Heart right ventricle (tissue), 16 donors: ENCODE measurements around the gene SH3TC1. TPM values are rescaled to one million over a fixed set of nuclear protein-coding genes. Genes with fewer than 3 reads are reported as not detected.

Source experiments
- ATAC-seq, 8 donors: fragments of 200-7000 bp; cut with Tn5 transposase; one replicate each; pipeline ENCODE4 v1.9.1; 2020; ENCODE audit warnings: mild to moderate bottlenecking in 8 of 8, moderate library complexity in 8 of 8, moderate number of reproducible peaks in 1 of 8
- DNase-seq, 2 donors: peaks; one replicate each; pipeline ENCODE4 v3.0.0-alpha.2; 2020
- H3K27ac ChIP-seq, 10 donors: fragments of 200-600 bp; sonication (generic) in 2 of 10; one replicate each; pipeline versions ENCODE4 v1.5.0 to v1.8.0; 2020 to 2022; ENCODE audit warnings: mild to moderate bottlenecking in 3 of 10
- H3K27me3 ChIP-seq, 7 donors: fragments of 200-600 bp; one replicate each; pipeline ENCODE4 v1.8.0; 2021 to 2022; ENCODE audit warnings: mild to moderate bottlenecking in 2 of 7
- H3K36me3 ChIP-seq, 9 donors: fragments of 200-600 bp; sonication (generic) in 1 of 9; one replicate each; pipeline versions ENCODE4 v1.5.0 to v1.8.0; 2020 to 2022; ENCODE audit warnings: mild to moderate bottlenecking in 2 of 9
- H3K4me1 ChIP-seq, 9 donors: fragments of 200-600 bp; sonication (generic) in 1 of 9; one replicate each; pipeline versions ENCODE4 v1.5.0 to v1.8.0; 2020 to 2022; ENCODE audit warnings: mild to moderate bottlenecking in 4 of 9
- H3K4me3 ChIP-seq, 10 donors: fragments of 200-600 bp; sonication (generic) in 2 of 10; one replicate each; pipeline versions ENCODE4 v1.5.0 to v1.8.0; 2020 to 2022; ENCODE audit warnings: mild to moderate bottlenecking in 7 of 10, moderate library complexity in 2 of 10
- H3K9me3 ChIP-seq, 11 donors: fragments of 200-600 bp in 10 of 11; sonication (generic) in 2 of 11; one replicate each; pipeline versions ENCODE4 v1.5.0 to v1.8.0; 2013 to 2022; ENCODE audit warnings: mild to moderate bottlenecking in 2 of 11, control low read depth in 1 of 11, moderate library complexity in 1 of 11
- CTCF ChIP-seq, 9 donors: fragments of 200-600 bp; sonication (generic) in 2 of 9; IDR thresholded peaks; one replicate each; pipeline versions ENCODE4 v1.5.0 to v1.8.0; 2021 to 2022; ENCODE audit warnings: antibody characterized with exemption in 9 of 9, mild to moderate bottlenecking in 5 of 9, moderate library complexity in 1 of 9
- WGBS, 2 donors: extraction: QIAGEN DNeasy Blood & Tissue Kit; methylation state at CpG; one replicate each; pipeline ENCODE4 v1.1.7; 2013; ENCODE audit warnings: inconsistent platforms in 1 of 2; 5-methylcytosine and 5-hydroxymethylcytosine counted together
- intact Hi-C, 10 donors: fragments of 100-400 bp; cut with DNase I; formaldehyde crosslinking; loops; one replicate each; pipeline versions ENCODE4 v1.11.1 to v1.14.2; 2022
- polyA plus RNA-seq, 2 donors: library from polyadenylated mRNA; stranded (reverse); fragments of 200-250 nt; gene quantifications; one replicate each; pipeline ENCODE4 v1.2.3, GENCODE V29; 2013
- total RNA-seq, 10 donors: library from RNA; stranded (reverse); fragmentation: NEBNext Ultra II Directional in 3 of 10; extraction: Animal tissue kit (Norgen Biotek cat#: 25700) in 3 of 10; gene quantifications; one replicate each; pipeline versions ENCODE4 v1.2.1 to v1.2.4, GENCODE V29; 2021 to 2023
- donor health status: Arrhythmogenic right ventricular cardiomyopathy.
- donor health status: ischemic (EF 13 %, LVEDD 7.1; RV severe dilation, severe dysfunction).
- donor health status: healthy with polysubstance abuse.
- donor health status: DM: no; HTN: yes; CAD: no.
- donor health status: DM: no; HTN: no; CAD: no.
- donor health status: ischemic (EF 25% LVEDD 6.9; RV normal size, moderate dysfunction).
- donor health status: ischemic (EF 25% LVEDD 5.7; RV mildly dilated, moderate dysfunction).
- donor health status: healthy.
- donor health status: DM: yes; HTN: yes; CAD: no.
- donor health status: Ischemic cardiomyopathy.
- donor health status: ischemic (EF 35%, LVEDD 5.7; RV mildly dilated, moderate dysfunction).
- donor health status: nonischemic (EF 11% LVEDD 7.7; RV severe dilation, severe dysfunction).
- donor health status: DM: yes; HTN: yes; CAD: no.
- donor health status: PGD.
- donor health status: ischemic (EF 29% LVEDD 5.4; RV normal size, mild dysfunction).
- donor health status: nonischemic (EF 23%, LVEDD 6.1; RV moderate dilation, normal function).

The SH3TC1 gene
- total and polyA plus RNA-seq, 12 donors, result 7.4 to 22.8 (median 11.2) TPM

- Histone ChIP-seq H3K4me3 (no peak overlapping the region), H3K27me3 (no peaks in the 10 kb centered on the region), H3K4me1 (peaks cover 0 to 34% (median 8%) of the 10 kb centered on the region in 9 donors), H3K27ac (no peak overlapping the region), H3K36me3 (peaks cover 0 to 89% (median 11%) of the 10 kb centered on the region in 9 donors), H3K9me3 (peaks cover 0 to 8% (median 0%) of the 10 kb centered on the region in 11 donors)
- WGBS, 2 donors, result 88 to 95% methylated on average over 8 to 9 of the region's 9 CpGs
- ATAC-seq (no peak), DNase-seq (no peak)
- no peak for TF ChIP-seq CTCF (IDR thresholded peaks at IDR 0.05)
- intact Hi-C loops, result no loop called here
Observed at GRCh38 chr4:8217871-8218270, 18.8 kb downstream of the SH3TC1 start.

DNA sequence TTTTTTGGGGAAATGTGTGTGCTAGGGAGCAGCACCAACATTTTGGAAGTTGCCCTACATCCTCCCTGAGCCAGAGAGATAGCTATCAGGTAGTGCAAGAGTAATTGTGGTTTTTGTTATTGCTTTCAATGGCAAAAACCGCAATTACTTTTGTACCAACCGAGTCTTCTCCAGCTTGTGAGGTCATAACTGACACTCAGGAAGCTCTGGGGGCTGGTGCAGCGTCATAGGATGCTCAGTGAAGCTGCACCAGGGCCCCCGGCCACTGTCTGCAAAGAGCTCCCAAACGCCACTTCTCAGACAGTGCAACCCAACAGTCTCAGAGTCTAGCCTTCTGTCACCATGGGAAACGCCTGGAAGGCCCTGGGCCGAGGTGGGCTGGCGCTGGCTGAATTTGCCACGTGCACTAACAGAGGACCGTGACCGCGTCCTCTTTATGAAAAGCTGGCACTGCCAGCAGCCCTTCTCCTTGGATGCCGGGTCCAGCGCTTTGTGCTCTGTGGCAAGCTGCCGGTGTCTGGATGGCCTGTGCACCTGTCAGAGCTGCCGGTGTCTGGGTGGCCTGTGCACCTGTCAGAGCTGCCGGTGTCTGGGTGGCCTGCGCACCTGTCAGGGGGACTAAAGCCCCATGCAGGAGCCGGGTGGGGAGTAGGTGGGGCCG is 19.4 kb downstream of the SH3TC1 start:
- H3K4me1 ChIP-seq, result peaks cover 0 to 34% (median 8%) of the 10 kb centered on the region in 9 donors
- WGBS, 2 donors, result 93% methylated on average over 20 of the region's 20 CpGs
- peaks cover 0 to 8% (median 0%) of the 10 kb centered on the region in 11 donors for H3K9me3 ChIP-seq
- ATAC-seq, result no peak
- no peak for TF ChIP-seq CTCF (IDR thresholded peaks at IDR 0.05)
- no peaks in the 10 kb centered on the region for H3K27me3 ChIP-seq
- no peak overlapping the region for H3K4me3 ChIP-seq
- H3K27ac ChIP-seq, result no peak overlapping the region
- intact Hi-C loops, result no loop called here
- no peak for DNase-seq
- peaks cover 0 to 89% (median 12%) of the 10 kb centered on the region in 9 donors for H3K36me3 ChIP-seq

- H3K9me3 ChIP-seq, result peaks cover 0 to 8% (median 0%) of the 10 kb centered on the region in 11 donors
- TF ChIP-seq CTCF (IDR thresholded peaks at IDR 0.05), result no peak
- no peaks in the 10 kb centered on the region for H3K27me3 ChIP-seq
- H3K4me3 ChIP-seq, result no peak overlapping the region
- ATAC-seq (no peak), DNase-seq (no peak)
- 69 to 70% methylated on average over 21 of the region's 21 CpGs for WGBS, 2 donors
- H3K4me1 ChIP-seq, result peaks cover 0 to 34% (median 8%) of the 10 kb centered on the region in 9 donors
- H3K36me3 ChIP-seq, result peaks cover 0 to 93% (median 12%) of the 10 kb centered on the region in 9 donors
- no peak overlapping the region for H3K27ac ChIP-seq
- intact Hi-C loops, result no loop called here
Observed at GRCh38 chr4:8219236-8219635, 20.1 kb downstream of the SH3TC1 start.

- intact Hi-C loops, result no loop called here
- Histone ChIP-seq H3K27ac (peak overlapping the region in 7 of 10 donors; percentile 19 to 82 (median 31)), H3K4me3 (no peak overlapping the region)
Observed at GRCh38 chr4:8220661-8221450, 21.8 kb downstream of the SH3TC1 start.

More at GRCh38 chr4:8220661-8221450, 21.8 kb downstream of the SH3TC1 start:
- Histone ChIP-seq H3K36me3 (peaks cover 0 to 93% (median 12%) of the 10 kb centered on the region in 9 donors), H3K4me1 (peaks cover 0 to 36% (median 0%) of the 10 kb centered on the region in 9 donors), H3K9me3 (peaks cover 0 to 8% (median 0%) of the 10 kb centered on the region in 11 donors), H3K27me3 (no peaks in the 10 kb centered on the region)
- peak in 1 of 8 donors; percentile 13 for ATAC-seq
- no peak for TF ChIP-seq CTCF (IDR thresholded peaks at IDR 0.05)
- DNase-seq, result no peak
- 91 to 93% methylated on average over 7 of the region's 7 CpGs for WGBS, 2 donors
